DMS153 treated with DMSO at 0.1 percent for 48 hours (cell line): Measurements from ENCODE around the gene MOCS1.

Experiments used
- DNase-seq: peaks from one replicate; lab custom pipeline; 2025; ENCODE audit not compliant: unreplicated experiment; lab: John Stamatoyannopoulos, UW

MOCS1 gene

GRCh38 chr6:39904946-39905639 lies 29.2 kb downstream of the MOCS1 start:
- DNase-seq = no peak

GRCh38 chr6:39903656-39904055 lies 30.6 kb downstream of the MOCS1 start:
- no peak for DNase-seq

- DNase-seq = no peak
Observed at GRCh38 chr6:39902786-39903465, 31.3 kb downstream of the MOCS1 start.

DNA sequence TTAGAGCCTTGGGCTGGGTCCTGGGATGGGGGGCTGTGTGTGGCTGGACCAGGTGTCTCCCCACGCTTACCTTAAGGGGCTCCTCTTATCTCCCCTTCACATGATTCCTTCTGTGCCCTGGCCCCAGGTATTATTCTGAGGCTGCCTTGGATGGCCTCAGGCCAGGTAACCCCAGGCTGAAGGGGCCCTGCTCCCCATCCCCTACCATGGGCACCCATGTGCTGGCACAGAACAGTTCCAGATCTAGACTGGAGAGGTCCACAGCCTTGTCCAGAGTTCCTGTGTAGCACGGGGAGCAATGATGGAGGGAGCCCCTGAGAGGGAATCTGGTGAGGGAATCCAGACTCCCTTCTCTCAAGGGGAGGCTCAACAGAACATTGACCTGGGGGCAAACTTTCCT lies 32.1 kb downstream of the MOCS1 start:
- no peak for DNase-seq

DNA sequence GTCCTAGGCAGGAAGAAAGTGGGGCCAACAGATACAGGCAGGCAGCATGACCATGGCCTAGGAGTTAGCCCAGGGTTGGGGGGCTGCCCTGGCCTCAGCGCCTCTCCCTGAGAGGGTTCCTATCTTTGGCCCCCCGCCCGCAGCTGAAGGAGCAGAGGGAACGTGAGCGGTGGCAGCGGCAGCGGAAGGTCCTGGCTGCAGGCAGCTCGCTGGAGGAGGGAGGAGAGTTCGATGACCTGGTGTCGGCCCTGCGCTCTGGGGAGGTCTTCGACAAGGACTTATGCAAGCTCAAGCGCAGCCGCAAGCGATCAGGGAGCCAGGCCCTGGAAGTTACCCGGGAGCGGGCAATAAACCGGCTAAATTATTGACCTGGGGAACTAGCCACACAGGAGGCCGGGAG lies 32.6 kb downstream of the MOCS1 start:
- DNase-seq = no peak

GRCh38 chr6:39901116-39901655 lies 33.1 kb downstream of the MOCS1 start:
- DNase-seq = no peak

DNA sequence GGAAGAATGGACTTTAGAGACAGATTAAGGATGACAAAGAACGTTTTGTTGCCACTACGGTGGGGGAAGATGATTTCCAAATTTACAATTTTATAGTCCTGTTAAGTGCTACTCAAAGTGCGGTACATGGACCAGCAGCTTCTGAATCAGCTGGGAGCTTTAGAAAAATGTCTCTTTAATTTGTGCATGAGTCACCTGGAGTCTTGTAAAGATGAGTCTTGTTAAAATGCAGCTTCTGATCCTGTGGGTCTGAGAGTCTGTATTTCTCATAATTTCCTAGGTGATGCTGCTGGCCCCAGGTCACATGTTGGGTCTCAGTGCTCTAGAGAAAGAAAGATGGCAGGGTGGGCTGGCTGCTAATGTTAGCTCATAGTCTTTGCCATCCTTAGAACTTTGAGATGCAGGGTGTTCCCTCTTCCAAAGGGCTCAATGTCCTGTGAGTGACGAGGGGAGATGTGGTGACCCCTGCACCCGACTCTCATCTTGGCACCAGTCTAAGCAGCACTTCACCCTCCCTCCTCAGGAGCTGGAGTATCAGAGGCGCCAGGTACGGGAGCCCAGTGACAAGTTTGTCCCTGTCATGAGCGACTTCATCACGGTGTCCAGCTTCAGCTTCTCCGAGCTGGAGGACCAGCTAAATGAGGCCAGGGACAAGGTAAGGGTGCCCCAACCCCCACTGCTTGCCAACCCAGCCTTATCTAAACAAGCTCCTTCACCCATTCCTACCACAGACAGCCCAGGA lies 34.5 kb downstream of the MOCS1 start:
- no peak for DNase-seq

DNA sequence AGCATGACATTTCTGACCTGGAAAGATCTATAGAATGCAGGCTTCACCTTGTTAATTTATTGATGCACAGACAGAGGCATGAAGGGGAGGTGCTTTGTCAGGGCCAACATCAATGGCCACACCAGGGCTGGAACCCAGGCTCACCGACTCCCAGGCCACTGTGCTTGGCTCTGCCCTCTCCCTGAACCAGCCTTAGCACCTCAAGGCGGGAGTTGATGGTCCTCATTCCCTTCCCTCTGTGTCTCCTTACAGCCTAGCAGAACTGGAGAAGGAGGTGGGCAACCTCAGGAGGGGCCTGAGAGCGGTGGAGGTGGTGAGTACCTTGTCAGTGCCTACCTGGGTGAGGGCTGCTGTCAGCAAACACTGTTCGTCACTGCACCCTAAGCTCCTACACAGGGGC lies 35.6 kb downstream of the MOCS1 start:
- DNase-seq = no peak

- DNase-seq = peak; percentile 44
Observed at GRCh38 chr6:39897698-39898097, 36.6 kb downstream of the MOCS1 start.

GRCh38 chr6:39896701-39897100 lies 37.6 kb downstream of the MOCS1 start:
- DNase-seq = no peak

- no peak for DNase-seq
Observed at GRCh38 chr6:39893286-39893685, 41.0 kb downstream of the MOCS1 start.

DNA sequence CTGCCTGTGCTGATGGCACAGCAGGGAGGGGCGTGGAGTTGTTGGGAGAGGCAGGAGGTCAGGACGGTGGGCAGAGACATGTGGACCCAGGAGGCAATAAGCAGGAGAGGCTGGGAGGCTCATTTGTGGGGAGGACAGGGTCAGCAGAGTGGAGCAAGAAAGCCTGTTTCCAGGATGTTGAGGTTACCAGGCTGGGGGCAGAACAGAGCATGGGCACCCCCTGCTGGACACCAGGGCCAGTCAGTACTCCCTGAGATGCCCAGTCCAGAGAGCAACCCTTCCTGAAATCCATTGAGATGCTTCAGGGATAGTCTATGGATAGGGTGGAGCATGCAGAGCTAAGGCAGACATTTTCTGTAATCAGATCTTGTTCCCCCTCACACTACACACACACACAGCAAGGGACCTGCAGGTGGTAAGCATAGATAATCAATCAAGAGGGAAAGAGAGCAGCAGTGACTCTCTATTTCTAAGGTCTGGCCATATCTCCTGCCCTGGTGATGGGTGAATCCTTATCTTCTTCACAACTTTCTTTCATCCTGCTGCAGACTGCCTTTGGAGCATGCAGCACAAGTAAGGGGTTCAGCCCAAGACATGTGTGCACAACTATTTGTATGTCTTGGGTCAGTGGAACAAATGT lies 41.7 kb downstream of the MOCS1 start:
- peak; percentile 37 for DNase-seq

- no peak for DNase-seq
Observed at GRCh38 chr6:39891976-39892375, 42.3 kb downstream of the MOCS1 start.

GRCh38 chr6:39891353-39891752 lies 42.9 kb downstream of the MOCS1 start:
- DNase-seq = no peak

GRCh38 chr6:39889229-39889628 lies 45.0 kb downstream of the MOCS1 start:
- no peak for DNase-seq

DNA sequence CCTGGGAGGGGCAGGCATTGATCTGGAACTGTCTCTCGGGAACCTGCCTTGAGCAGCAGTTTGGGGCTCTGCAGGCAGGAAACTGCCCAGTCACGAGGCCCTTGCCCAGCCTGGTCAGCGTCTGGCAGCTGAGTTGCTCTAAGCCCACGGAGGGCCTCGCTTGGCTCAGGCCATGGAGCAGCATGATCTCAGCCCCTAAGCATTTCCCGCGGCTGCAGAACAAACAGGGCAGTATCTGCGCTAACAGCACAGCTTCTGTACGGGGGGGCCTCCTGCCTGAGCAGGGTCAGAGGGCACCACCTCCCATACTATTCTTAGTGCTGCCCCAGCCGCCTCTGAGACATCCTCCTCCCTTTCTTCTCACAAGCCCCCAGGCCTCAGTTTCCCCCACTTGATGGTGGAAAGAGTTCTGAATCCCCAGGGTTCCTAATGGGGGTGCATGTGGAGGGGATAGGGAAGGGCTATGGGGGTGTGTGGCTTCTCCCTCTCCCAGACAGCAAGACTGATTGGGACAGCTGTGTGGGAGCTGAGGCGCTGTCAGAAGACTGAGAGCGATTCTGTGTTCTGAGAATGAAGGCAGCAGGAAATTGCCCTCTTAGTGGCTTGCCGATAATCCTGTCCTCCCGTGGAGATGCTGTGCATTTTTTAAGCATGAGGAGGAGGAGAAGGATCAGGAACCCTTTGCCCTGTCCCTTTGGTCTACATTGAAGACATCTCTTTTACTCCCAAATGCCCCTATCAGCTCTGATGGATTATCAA lies 46.4 kb downstream of the MOCS1 start:
- DNase-seq = no peak

GRCh38 chr6:39886871-39887270 lies 47.4 kb downstream of the MOCS1 start:
- DNase-seq = no peak

DNA sequence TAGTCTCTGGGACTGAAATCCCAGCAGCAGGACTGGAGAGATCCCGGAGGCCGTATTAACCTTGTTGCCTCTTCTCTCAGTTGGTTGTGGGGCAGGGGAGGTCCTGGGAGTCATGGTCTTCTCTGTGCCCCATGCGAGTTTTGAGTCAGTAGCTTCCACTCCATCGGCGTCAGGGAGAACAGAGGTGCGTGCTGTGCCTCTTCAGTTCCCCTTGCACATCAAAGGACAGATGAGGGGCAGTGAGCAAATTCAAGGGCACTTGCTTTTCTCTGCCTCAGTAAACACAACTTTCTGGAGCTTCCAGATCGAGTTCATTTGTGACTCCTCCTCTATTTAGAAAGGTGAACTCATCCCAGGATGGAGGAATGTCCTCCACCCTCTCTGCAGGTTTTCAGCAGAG lies 48.6 kb downstream of the MOCS1 start:
- DNase-seq = no peak

GRCh38 chr6:39884696-39885095 lies 49.6 kb downstream of the MOCS1 start:
- DNase-seq = no peak

DNA sequence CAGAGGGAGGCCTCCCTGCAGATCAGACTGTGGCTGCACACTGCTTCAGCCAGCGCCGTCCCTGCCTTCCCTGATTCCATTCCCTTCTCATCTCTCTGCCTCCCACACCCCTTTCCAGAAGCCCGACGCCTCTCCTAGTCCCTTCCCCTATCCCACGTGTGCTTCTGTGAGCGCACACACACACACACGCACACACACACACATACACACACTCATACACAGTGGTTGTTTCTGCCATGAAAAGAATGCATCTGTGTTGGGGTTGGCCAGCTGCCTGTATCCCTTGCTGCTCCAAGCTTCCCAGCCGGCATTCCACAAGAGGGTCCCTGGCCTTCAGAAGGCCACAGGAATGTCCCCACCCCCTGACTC lies 51.7 kb downstream of the MOCS1 start:
- DNase-seq = no peak
